Suprapubic skin (tissue), 4 donors: ENCODE data around the gene EMILIN1. TPM values are rescaled to one million over a fixed set of nuclear protein-coding genes. Genes with fewer than 3 reads are reported as not detected.
"Not testable (repeated sequence)": the region's sequence is repeated elsewhere in the genome, so short reads cannot be mapped to it uniquely, and the experiment has no call there.

Experiments
- DNase-seq, 2 donors: peaks; one replicate each; pipeline ENCODE4 v3.0.0-alpha.2; 2019; ENCODE audit warnings: low spot score in 2 of 2
- H3K27ac ChIP-seq: fragments of 200-600 bp; sonication (generic); one replicate; pipeline ENCODE4 v1.5.1; 2019
- H3K27me3 ChIP-seq: fragments of 200-600 bp; sonication (generic); one replicate; pipeline ENCODE4 v1.5.1; 2019
- H3K36me3 ChIP-seq: fragments of 200-600 bp; sonication (generic); one replicate; pipeline ENCODE4 v1.5.1; 2019
- H3K4me1 ChIP-seq: fragments of 200-600 bp; sonication (generic); one replicate; pipeline ENCODE4 v1.5.1; 2019
- H3K4me3 ChIP-seq: fragments of 200-600 bp; sonication (generic); one replicate; pipeline ENCODE4 v1.5.1; 2019; ENCODE audit warnings: mild to moderate bottlenecking
- H3K9me3 ChIP-seq: fragments of 200-600 bp; sonication (generic); one replicate; pipeline ENCODE4 v1.5.1; 2019
- EP300 ChIP-seq: sonication (generic); formaldehyde crosslinking; IDR thresholded peaks from one replicate; pipeline ENCODE4 v1.6.1; 2017; ENCODE audit warnings: antibody characterized with exemption
- POLR2A ChIP-seq, 2 donors: fragments of 450-650 bp; IDR thresholded peaks; one replicate each; pipeline ENCODE4 v1.6.1; 2017; ENCODE audit warnings: antibody characterized with exemption in 2 of 2, mild to moderate bottlenecking in 2 of 2, moderate library complexity in 2 of 2
- POLR2AphosphoS5 ChIP-seq, 3 donors: sonication (generic); formaldehyde crosslinking; IDR thresholded peaks; one replicate each; pipeline ENCODE4 v1.6.1; 2017; ENCODE audit warnings: antibody characterized with exemption in 3 of 3
- WGBS: methylation state at CpG from one replicate; pipeline ENCODE4 v1.1.5; 2018; 5-methylcytosine and 5-hydroxymethylcytosine counted together
- total RNA-seq, 4 donors: library from RNA; depleted of rRNA; stranded (reverse); fragments of >200 nt; gene quantifications; one replicate each; pipeline ENCODE4 v1.1.0, GENCODE V29; 2016
- TF ChIP-seq, protein P1 (sequence below), 2 donors: fragments of 200-600 bp in 1 of 2; fragments of 450-650 bp in 1 of 2; sonication (generic) in 1 of 2; IDR thresholded peaks; one replicate each; pipeline ENCODE4 v1.5.1; 2016 to 2019; ENCODE audit warnings: antibody characterized with exemption in 2 of 2, mild to moderate bottlenecking in 1 of 2, moderate library complexity in 1 of 2

The EMILIN1 gene
- total RNA-seq, 4 donors from 2014 or later: 3.0 to 13.8 (median 5.8) TPM

DNA sequence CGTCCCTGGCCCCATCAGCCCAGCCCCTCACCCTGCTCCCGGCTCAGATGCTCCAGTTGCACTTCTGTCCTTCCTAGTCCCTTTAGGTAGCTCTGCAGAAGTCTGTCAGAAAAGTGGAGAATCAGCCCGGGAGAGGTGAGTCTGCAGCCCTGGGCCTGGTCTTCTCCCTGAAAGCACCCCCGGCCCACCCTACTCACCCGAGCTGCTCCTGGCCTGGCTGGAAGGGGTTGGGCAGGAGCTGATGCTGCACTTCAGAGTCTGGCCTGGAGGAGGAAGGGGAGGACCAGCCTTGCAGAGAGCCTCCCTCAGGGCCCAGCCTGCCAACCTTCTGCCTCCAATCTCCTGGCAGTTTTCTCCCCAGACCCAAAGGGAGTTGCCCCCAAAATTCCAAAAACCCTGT lies 23.9 kb downstream of the EMILIN1 start:
- no peak overlapping the region for H3K27ac ChIP-seq
- no peaks in the 10 kb centered on the region for H3K27me3 ChIP-seq
- no peaks in the 10 kb centered on the region for H3K4me1 ChIP-seq
- 76% methylated on average over 4 of the region's 5 CpGs for WGBS
- H3K36me3 ChIP-seq: no peaks in the 10 kb centered on the region
- H3K9me3 ChIP-seq: no peaks in the 10 kb centered on the region
- no peak for DNase-seq
- H3K4me3 ChIP-seq: no peak overlapping the region
- no peak for TF ChIP-seq EP300

DNA sequence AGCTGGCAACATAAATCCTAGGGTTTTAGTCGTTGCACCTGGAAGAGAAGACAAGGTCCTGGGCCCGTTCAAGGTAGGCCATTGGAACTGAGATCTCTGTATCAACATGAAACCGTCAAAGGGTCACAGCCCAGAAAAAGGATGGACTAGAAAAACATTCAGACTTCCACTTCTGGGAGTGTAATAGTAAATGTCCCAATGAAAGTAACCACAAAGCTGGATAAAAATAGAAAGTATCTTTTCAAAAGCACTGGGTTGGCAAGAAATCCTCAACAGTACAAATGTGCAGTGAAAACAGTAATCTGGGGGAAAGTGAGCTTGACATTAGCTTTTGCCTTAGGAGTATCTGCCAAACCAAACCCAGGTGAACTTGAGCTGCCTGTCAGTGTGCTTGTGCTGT lies 27.6 kb downstream of the EMILIN1 start:
- no peak for DNase-seq
- no peak overlapping the region for H3K4me3 ChIP-seq
- no peaks in the 10 kb centered on the region for H3K36me3 ChIP-seq
- H3K9me3 ChIP-seq: no peaks in the 10 kb centered on the region
- TF ChIP-seq EP300: no peak
- no peak for TF ChIP-seq POLR2A (IDR thresholded peaks at IDR 0.05)
- no peak for TF ChIP-seq POLR2AphosphoS5 (IDR thresholded peaks at IDR 0.05)
- TF ChIP-seq, protein P1, sequence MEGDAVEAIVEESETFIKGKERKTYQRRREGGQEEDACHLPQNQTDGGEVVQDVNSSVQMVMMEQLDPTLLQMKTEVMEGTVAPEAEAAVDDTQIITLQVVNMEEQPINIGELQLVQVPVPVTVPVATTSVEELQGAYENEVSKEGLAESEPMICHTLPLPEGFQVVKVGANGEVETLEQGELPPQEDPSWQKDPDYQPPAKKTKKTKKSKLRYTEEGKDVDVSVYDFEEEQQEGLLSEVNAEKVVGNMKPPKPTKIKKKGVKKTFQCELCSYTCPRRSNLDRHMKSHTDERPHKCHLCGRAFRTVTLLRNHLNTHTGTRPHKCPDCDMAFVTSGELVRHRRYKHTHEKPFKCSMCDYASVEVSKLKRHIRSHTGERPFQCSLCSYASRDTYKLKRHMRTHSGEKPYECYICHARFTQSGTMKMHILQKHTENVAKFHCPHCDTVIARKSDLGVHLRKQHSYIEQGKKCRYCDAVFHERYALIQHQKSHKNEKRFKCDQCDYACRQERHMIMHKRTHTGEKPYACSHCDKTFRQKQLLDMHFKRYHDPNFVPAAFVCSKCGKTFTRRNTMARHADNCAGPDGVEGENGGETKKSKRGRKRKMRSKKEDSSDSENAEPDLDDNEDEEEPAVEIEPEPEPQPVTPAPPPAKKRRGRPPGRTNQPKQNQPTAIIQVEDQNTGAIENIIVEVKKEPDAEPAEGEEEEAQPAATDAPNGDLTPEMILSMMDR (IDR thresholded peaks at IDR 0.05): no peak
- no peaks in the 10 kb centered on the region for H3K4me1 ChIP-seq
- 73% methylated on average over 3 of the region's 3 CpGs for WGBS
- no peaks in the 10 kb centered on the region for H3K27me3 ChIP-seq
- no peak overlapping the region for H3K27ac ChIP-seq

DNA sequence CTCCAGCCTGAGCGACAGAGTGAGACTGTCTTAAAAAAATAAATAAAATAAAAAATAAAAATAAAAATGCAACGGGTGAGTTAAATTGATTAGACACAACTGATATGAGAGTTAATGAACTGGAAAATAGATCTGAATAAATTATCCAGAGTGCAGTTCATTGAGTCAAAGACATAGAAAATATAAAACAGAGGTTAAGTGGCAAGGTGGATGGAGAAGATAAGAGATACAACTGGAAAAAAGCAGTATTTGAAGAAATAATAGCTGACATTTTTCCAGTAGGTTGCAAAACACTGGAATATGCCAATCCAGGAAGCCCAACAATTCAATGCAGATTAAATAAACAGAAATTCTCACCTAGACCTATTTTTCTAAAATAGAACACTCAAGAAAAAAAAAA lies 29.8 kb downstream of the EMILIN1 start:
- no peak for DNase-seq
- H3K27ac ChIP-seq: no peak overlapping the region
- no peaks in the 10 kb centered on the region for H3K27me3 ChIP-seq
- H3K4me3 ChIP-seq: no peak overlapping the region
- H3K9me3 ChIP-seq: no peaks in the 10 kb centered on the region
- no peaks in the 10 kb centered on the region for H3K4me1 ChIP-seq
- no peaks in the 10 kb centered on the region for H3K36me3 ChIP-seq
- no peak for TF ChIP-seq EP300
- no peak for TF ChIP-seq POLR2A (IDR thresholded peaks at IDR 0.05)
- TF ChIP-seq POLR2AphosphoS5 (IDR thresholded peaks at IDR 0.05): no peak
- TF ChIP-seq, protein P1 (IDR thresholded peaks at IDR 0.05): no peak
- 83% methylated on average over 2 of the region's 2 CpGs for WGBS

DNA sequence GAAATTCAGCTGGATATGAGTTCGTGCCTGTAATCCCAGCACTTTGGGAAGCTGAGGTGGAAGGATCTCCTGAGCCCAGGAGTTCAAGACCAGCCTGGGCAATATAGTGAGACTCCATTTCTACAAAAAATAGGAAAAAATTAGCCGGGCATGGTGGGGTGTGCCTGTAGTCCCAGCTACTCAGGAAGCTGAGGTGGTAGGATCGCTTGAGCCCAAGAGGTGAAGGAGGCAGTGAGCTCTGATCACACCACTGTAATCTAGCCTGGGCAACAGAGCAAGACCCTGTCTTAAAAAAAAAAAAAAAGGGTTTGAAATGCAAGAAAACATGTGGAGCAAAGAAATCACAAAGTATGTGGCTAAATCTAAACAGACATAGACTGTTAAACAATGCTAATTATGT lies 30.7 kb downstream of the EMILIN1 start:
- Histone ChIP-seq H3K27ac (no peak overlapping the region), H3K4me3 (no peak overlapping the region), H3K9me3 (no peaks in the 10 kb centered on the region), H3K27me3 (no peaks in the 10 kb centered on the region), H3K36me3 (no peaks in the 10 kb centered on the region), H3K4me1 (no peaks in the 10 kb centered on the region)
- no peak for DNase-seq
- WGBS: 87% methylated on average over 3 of the region's 3 CpGs
- TF ChIP-seq POLR2A (IDR thresholded peaks at IDR 0.05) (no peak), POLR2AphosphoS5 (IDR thresholded peaks at IDR 0.05) (no peak), EP300 (no peak)
- TF ChIP-seq, protein P1 (IDR thresholded peaks at IDR 0.05): no peak

DNA sequence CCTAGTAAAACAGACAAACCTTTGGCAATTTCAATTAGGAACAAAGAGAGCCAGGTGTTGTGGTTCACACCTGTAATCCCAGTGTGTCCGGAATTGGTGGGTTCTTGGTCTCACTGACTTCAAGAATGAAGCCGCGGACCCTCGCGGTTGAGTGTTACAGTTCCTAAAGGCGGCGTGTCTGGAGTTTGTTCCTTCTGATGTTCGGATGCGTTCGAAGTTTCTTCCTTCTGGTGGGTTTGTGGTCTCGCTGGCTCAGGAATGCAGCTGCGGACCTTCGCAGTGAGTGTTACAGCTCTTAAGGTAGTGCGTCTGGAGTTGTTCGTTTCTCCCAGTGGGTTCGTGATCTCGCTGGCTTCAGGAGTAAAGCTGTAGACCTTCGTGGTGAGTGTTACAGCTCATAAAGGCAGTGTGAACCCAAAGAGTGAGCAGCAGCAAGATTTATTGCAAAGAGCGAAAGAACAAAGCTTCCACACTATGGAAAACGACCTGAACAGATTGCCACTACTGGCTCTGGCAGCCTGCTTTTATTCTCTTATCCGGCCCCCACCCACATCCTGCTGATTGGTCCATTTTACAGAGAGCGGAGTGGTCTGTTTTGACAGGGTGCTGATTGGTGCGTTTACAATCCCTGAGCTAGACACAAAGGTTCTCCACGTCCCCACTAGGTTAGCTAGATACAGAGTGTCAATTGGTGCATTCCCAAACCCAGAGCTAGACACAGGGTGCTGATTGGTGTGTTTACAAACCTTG lies 32.4 kb downstream of the EMILIN1 start:
- WGBS: 87% methylated on average over 24 of the region's 24 CpGs
- DNase-seq, H3K36me3 ChIP-seq, H3K4me3 ChIP-seq, H3K27me3 ChIP-seq, H3K27ac ChIP-seq, H3K4me1 ChIP-seq, H3K9me3 ChIP-seq: not testable (repeated sequence)

DNA sequence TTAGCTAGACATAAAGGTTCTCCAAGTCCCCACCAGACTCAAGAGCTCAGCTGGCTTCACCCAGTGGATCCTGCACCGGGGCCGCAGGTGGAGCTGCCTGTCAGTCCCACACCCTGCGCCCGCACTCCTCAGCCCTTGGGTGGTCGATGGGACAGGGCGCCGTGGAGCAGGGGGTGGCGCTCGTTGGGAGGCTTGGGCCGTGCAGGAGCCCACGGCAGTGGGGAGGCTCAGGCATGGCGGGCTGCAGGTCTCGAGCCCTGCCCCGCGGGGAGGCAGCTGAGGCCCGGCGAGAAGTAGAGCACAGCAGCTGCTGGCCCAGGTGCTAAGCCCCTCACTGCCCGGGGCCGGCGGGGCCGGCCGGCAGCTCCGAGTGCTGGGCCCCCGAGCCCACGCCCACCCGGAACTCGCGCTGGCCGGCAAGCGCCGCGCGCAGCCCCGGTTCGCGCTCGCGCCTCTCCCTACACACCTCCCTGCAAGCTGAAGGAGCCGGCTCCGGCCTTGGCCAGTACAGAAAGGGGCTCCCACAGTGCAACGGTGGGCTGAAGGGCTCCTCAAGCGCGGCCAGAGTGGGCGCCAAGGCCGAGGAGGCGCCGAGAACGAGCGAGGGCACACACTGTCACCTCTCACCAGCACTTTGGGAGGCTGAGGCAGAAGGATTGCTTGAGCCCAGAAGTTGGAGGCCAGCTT lies 33.1 kb downstream of the EMILIN1 start:
- 96% methylated on average over 12 of the region's 49 CpGs for WGBS
- not testable (repeated sequence) for H3K9me3 ChIP-seq, H3K4me1 ChIP-seq, H3K4me3 ChIP-seq, H3K27ac ChIP-seq, H3K27me3 ChIP-seq, DNase-seq, H3K36me3 ChIP-seq
